Measurements from ENCODE around the gene E2F8. TPM values are rescaled to one million over a fixed set of nuclear protein-coding genes. Genes with fewer than 3 reads are reported as not detected.
A peak's percentile ranks its signal among the peaks of the same experiment; 100 is the strongest.

Gene E2F8
- total RNA-seq, 1 experiment from 2014 or later = 10.7 TPM

GRCh38 chr11:19243143-19243542 lies 2.4 kb upstream of the E2F8 start:
- DNase-seq (ENCODE audit: low spot score) (no peak), ATAC-seq (no peak)
- H3K4me3 Mint-ChIP-seq = peak overlapping the region; percentile 96
- H3K27me3 Mint-ChIP-seq (ENCODE audit: low read depth) = peaks cover 36% of the 10 kb centered on the region
- peaks cover 3% of the 10 kb centered on the region; the same call in 1 of the 2 replicates for H3K36me3 Mint-ChIP-seq
- TF ChIP-seq MLX (CRISPR knock-in tag; IDR thresholded peaks at IDR 0.05) = no peak
- peak; percentile 2; the same call in 1 of the 2 replicates for TF ChIP-seq MAX (CRISPR knock-in tag; IDR thresholded peaks at IDR 0.05)
- no peak overlapping the region for H3K27ac Mint-ChIP-seq
- ChIA-PET CTCF (interaction anchor here (1.5 kb wide), 1 partner anchor 167 kb away, joined by 6 read pairs; no protein-coding TSS in a partner anchor), POLR2A (interaction anchor here (0.7 kb wide), 1 partner anchor 469 kb away, joined by 3 read pairs; the partner anchor contains the start of gene NAV2)
- peaks cover 10% of the 10 kb centered on the region for H3K4me1 Mint-ChIP-seq
- peaks cover 9% of the 10 kb centered on the region for H3K9me3 Mint-ChIP-seq

GRCh38 chr11:19242179-19242932 lies 1.6 kb upstream of the E2F8 start:
- peak overlapping the region; percentile 90; the same call in 1 of the 2 replicates for H3K27ac Mint-ChIP-seq
- H3K9me3 Mint-ChIP-seq = 0 out of 2 replicates have a peak, but pooled peaks cover 4% of the 10 kb centered on the region
- DNase-seq (ENCODE audit: low spot score) = peak; percentile 35
- ChIA-PET CTCF (interaction anchor here (1.5 to 2.1 kb wide), 3 partner anchors 166 to 171 kb away, joined by 5 to 7 read pairs (median 6); no protein-coding TSS in a partner anchor), POLR2A (interaction anchor here (0.7 kb wide), 1 partner anchor 470 kb away, joined by 3 read pairs; the partner anchor contains the start of gene NAV2)
- peak overlapping the region; percentile 96 for H3K4me3 Mint-ChIP-seq
- peaks cover 10% of the 10 kb centered on the region for H3K4me1 Mint-ChIP-seq
- peaks cover 32% of the 10 kb centered on the region for H3K27me3 Mint-ChIP-seq (ENCODE audit: low read depth)
- ATAC-seq = peak; percentile 2
- 0 out of 2 replicates have a peak, but pooled peaks cover 3% of the 10 kb centered on the region for H3K36me3 Mint-ChIP-seq
- no peak for TF ChIP-seq CREB1 (CRISPR knock-in tag; IDR thresholded peaks at IDR 0.05)
- TF ChIP-seq TP53 (CRISPR knock-in tag; IDR thresholded peaks at IDR 0.05) = no peak
- TF ChIP-seq TEAD4 (CRISPR knock-in tag; IDR thresholded peaks at IDR 0.05) = 0 out of 2 replicates have a peak, but pooled peaks have one; percentile 21
- TF ChIP-seq MAX (CRISPR knock-in tag; IDR thresholded peaks at IDR 0.05) = peak; percentile 38
- TF ChIP-seq ZNF232 (CRISPR knock-in tag; IDR thresholded peaks at IDR 0.05) = 0 out of 2 replicates have a peak, but pooled peaks have one; percentile 10
- TF ChIP-seq TEAD1 (CRISPR knock-in tag; IDR thresholded peaks at IDR 0.05) = peak; percentile 59; the same call in 1 of the 2 replicates
- 0 out of 2 replicates have a peak, but pooled peaks have one; percentile 50 for TF ChIP-seq ARID4B (CRISPR knock-in tag; IDR thresholded peaks at IDR 0.05; ENCODE audit: borderline replicate concordance)

GRCh38 chr11:19241260-19242178 lies 774 bp upstream of the E2F8 start:
- ChIA-PET POLR2A (no interaction called here), CTCF (interaction anchor here (1.4 to 2.1 kb wide), 4 partner anchors 12 to 170 kb away, joined by 3 to 7 read pairs (median 5); no protein-coding TSS in a partner anchor)
- peak overlapping the region; percentile 90; the same call in 1 of the 2 replicates for H3K27ac Mint-ChIP-seq
- H3K4me1 Mint-ChIP-seq = peaks cover 10% of the 10 kb centered on the region
- H3K27me3 Mint-ChIP-seq (ENCODE audit: low read depth) = peaks cover 32% of the 10 kb centered on the region
- H3K36me3 Mint-ChIP-seq = peaks cover 11% of the 10 kb centered on the region; the same call in 1 of the 2 replicates
- peak; percentile 57 for ATAC-seq
- DNase-seq (ENCODE audit: low spot score) = peak; percentile 76
- H3K9me3 Mint-ChIP-seq = no peaks in the 10 kb centered on the region
- H3K4me3 Mint-ChIP-seq = peak overlapping the region; percentile 96
- no peak for TF ChIP-seq PRRX2 (CRISPR knock-in tag; IDR thresholded peaks at IDR 0.05)
- TF ChIP-seq E2F4 (CRISPR knock-in tag; IDR thresholded peaks at IDR 0.05; ENCODE audit: borderline replicate concordance, low read depth) = peak; percentile 80; the same call in 1 of the 2 replicates
- no peak for TF ChIP-seq TEAD4 (CRISPR knock-in tag; IDR thresholded peaks at IDR 0.05)
- no peak for TF ChIP-seq HMGA2 (CRISPR knock-in tag; IDR thresholded peaks at IDR 0.05)
- TF ChIP-seq CBFB (CRISPR knock-in tag; IDR thresholded peaks at IDR 0.05; ENCODE audit: low read depth) = no peak
- TF ChIP-seq KAT7 (CRISPR knock-in tag; IDR thresholded peaks at IDR 0.05; ENCODE audit: borderline replicate concordance) = 0 out of 2 replicates have a peak, but pooled peaks have one; percentile 37
- TF ChIP-seq ZNF317 (CRISPR knock-in tag; IDR thresholded peaks at IDR 0.05; ENCODE audit: borderline replicate concordance, low read depth) = 0 out of 2 replicates have a peak, but pooled peaks have one; percentile 30
- no peak for TF ChIP-seq IRF1 (CRISPR knock-in tag; IDR thresholded peaks at IDR 0.05)
- TF ChIP-seq FOXK1 (CRISPR knock-in tag; IDR thresholded peaks at IDR 0.05) = no peak
- TF ChIP-seq CREB1 (CRISPR knock-in tag; IDR thresholded peaks at IDR 0.05) = no peak
- 0 out of 2 replicates have a peak, but pooled peaks have one; percentile 33 for TF ChIP-seq ZBTB43 (CRISPR knock-in tag; IDR thresholded peaks at IDR 0.05)
